Measurements from ENCODE around the gene CLDN14. TPM values are rescaled to one million over a fixed set of nuclear protein-coding genes. Genes with fewer than 3 reads are reported as not detected.

The CLDN14 gene
- total and polyA plus RNA-seq, 2 experiments from 2014 or later, result 0.53 to 2.2 TPM

DNA sequence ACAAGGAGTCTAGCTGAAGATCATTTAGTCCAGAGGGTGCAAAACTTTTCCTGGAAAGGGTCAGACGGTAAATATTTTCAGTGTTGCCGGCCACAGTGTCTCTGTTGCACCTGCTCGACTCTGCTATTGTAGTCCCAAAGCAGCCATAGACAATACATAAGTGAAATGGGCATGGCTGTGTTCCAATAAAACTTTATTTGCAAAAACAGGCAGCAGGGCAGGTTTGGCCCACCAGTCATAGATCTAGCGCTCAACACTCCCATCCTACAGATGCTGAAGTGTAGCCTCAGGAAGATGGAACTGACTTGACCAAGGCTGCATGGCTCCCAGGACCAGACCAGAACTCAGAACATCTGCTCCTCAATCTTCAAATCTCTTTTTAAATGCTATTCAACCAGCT, 46.2 kb upstream of the CLDN14 start:
- H3K9me2 ChIP-seq (replicated peaks; ENCODE audit: insufficient read depth), result no peaks in the 10 kb centered on the region
- 91% methylated on average over 4 of the region's 4 CpGs for WGBS (ENCODE audit: low lambda C conversion rate, missing lambda C conversion rate)
- H3K36me3 ChIP-seq (replicated peaks; ENCODE audit: insufficient read depth, low read depth), result no peaks in the 10 kb centered on the region
- DNase-seq (ENCODE audit: low spot score), result no peak
- no peak overlapping the region for H3K27ac ChIP-seq
- H3K27me3 ChIP-seq, result peaks cover 11% of the 10 kb centered on the region
- H3K4me3 ChIP-seq, result no peak overlapping the region
- no peaks in the 10 kb centered on the region for H4K20me1 ChIP-seq (ENCODE audit: insufficient read depth, poor library complexity, severe bottlenecking)
- H3K79me2 ChIP-seq, result no peaks in the 10 kb centered on the region
- H3K9me3 ChIP-seq (ENCODE audit: low read depth), result no peaks in the 10 kb centered on the region
- H3K4me2 ChIP-seq, result no peak overlapping the region
- TF ChIP-seq EZH2phosphoT487 (IDR thresholded peaks at IDR 0.05; ENCODE audit: low read depth, severe bottlenecking, unreplicated experiment) (no peak), EZH2 (IDR thresholded peaks at IDR 0.05; ENCODE audit: borderline replicate concordance) (no peak)
- TF ChIP-seq, protein P1, sequence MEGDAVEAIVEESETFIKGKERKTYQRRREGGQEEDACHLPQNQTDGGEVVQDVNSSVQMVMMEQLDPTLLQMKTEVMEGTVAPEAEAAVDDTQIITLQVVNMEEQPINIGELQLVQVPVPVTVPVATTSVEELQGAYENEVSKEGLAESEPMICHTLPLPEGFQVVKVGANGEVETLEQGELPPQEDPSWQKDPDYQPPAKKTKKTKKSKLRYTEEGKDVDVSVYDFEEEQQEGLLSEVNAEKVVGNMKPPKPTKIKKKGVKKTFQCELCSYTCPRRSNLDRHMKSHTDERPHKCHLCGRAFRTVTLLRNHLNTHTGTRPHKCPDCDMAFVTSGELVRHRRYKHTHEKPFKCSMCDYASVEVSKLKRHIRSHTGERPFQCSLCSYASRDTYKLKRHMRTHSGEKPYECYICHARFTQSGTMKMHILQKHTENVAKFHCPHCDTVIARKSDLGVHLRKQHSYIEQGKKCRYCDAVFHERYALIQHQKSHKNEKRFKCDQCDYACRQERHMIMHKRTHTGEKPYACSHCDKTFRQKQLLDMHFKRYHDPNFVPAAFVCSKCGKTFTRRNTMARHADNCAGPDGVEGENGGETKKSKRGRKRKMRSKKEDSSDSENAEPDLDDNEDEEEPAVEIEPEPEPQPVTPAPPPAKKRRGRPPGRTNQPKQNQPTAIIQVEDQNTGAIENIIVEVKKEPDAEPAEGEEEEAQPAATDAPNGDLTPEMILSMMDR (IDR thresholded peaks at IDR 0.05; ENCODE audit: poor library complexity), result no peak
- no peaks in the 10 kb centered on the region for H3K4me1 ChIP-seq (ENCODE audit: insufficient read depth)
- no peak overlapping the region for H2AFZ ChIP-seq

DNA sequence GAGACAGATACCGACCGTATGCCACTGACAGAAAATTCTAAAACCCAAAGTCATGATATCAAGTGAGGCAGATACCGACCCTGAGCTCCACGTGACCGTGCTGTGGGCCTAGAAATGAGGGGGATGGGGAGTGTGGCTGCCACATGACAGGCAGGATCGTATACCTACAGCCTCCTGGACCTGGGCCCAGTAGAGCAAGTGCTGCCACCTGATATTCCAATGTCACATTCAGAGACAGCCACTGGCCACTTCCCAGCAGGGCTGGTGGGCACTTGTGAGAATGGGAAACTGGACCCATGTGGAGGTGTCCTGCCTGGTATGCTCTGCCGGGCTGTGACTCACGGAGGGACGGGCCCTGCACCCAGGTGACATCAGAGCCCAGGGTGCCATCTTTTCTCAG, 44.6 kb upstream of the CLDN14 start:
- Histone ChIP-seq H3K9me2 (replicated peaks; ENCODE audit: insufficient read depth) (no peaks in the 10 kb centered on the region), H3K9me3 (ENCODE audit: low read depth) (no peaks in the 10 kb centered on the region), H3K36me3 (replicated peaks; ENCODE audit: insufficient read depth, low read depth) (no peaks in the 10 kb centered on the region), H2AFZ (no peak overlapping the region), H4K20me1 (ENCODE audit: insufficient read depth, poor library complexity, severe bottlenecking) (no peaks in the 10 kb centered on the region), H3K27me3 (peaks cover 9% of the 10 kb centered on the region), H3K4me1 (ENCODE audit: insufficient read depth) (no peaks in the 10 kb centered on the region), H3K79me2 (no peaks in the 10 kb centered on the region), H3K27ac (no peak overlapping the region), H3K4me2 (no peak overlapping the region), H3K4me3 (no peak overlapping the region)
- WGBS (ENCODE audit: low lambda C conversion rate, missing lambda C conversion rate), result 94% methylated on average over 9 of the region's 9 CpGs
- DNase-seq (ENCODE audit: low spot score), result no peak
- TF ChIP-seq EZH2 (IDR thresholded peaks at IDR 0.05; ENCODE audit: borderline replicate concordance) (no peak), EZH2phosphoT487 (IDR thresholded peaks at IDR 0.05; ENCODE audit: low read depth, severe bottlenecking, unreplicated experiment) (no peak)
- TF ChIP-seq, protein P1 (IDR thresholded peaks at IDR 0.05; ENCODE audit: poor library complexity), result no peak

DNA sequence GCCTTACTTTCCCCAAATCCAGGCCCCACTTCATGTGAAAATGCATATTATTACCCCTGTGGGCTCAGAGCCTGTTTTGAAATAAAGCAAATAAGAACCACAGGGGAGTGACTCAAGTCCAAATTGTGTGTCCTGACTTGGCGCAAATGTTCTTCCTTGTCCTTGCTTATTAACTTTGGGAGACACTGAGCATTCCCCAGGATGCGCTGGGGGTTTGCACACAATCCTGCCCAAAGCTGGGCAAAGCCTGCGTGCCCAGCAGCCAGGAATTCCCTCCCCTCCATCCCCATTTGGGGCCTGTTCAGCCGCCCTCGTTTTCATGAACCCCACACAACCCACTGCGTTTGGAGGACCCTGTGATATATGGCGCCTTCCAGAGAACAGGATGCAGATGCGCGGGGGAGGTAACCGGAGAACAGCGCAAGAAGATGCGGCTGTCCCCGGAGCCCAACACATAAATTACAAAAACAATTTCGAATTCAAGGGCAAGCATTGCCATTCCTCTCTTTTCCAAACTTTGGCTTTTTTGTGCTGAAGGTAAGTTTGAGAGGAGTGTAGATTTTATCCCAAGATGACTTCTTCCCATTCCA, 42.4 kb upstream of the CLDN14 start:
- H3K27me3 ChIP-seq, result peaks cover under 1% of the 10 kb centered on the region
- no peaks in the 10 kb centered on the region for H3K9me2 ChIP-seq (replicated peaks; ENCODE audit: insufficient read depth)
- H3K4me3 ChIP-seq, result no peak overlapping the region
- no peaks in the 10 kb centered on the region for H4K20me1 ChIP-seq (ENCODE audit: insufficient read depth, poor library complexity, severe bottlenecking)
- no peak overlapping the region for H3K4me2 ChIP-seq
- WGBS (ENCODE audit: low lambda C conversion rate, missing lambda C conversion rate), result 90% methylated on average over 14 of the region's 14 CpGs
- H2AFZ ChIP-seq, result no peak overlapping the region
- TF ChIP-seq EZH2 (IDR thresholded peaks at IDR 0.05; ENCODE audit: borderline replicate concordance) (no peak), EZH2phosphoT487 (IDR thresholded peaks at IDR 0.05; ENCODE audit: low read depth, severe bottlenecking, unreplicated experiment) (no peak)
- TF ChIP-seq, protein P1 (IDR thresholded peaks at IDR 0.05; ENCODE audit: poor library complexity), result no peak
- H3K27ac ChIP-seq, result no peak overlapping the region
- no peaks in the 10 kb centered on the region for H3K36me3 ChIP-seq (replicated peaks; ENCODE audit: insufficient read depth, low read depth)
- DNase-seq (ENCODE audit: low spot score), result no peak
- H3K79me2 ChIP-seq, result no peaks in the 10 kb centered on the region
- no peaks in the 10 kb centered on the region for H3K4me1 ChIP-seq (ENCODE audit: insufficient read depth)
- H3K9me3 ChIP-seq (ENCODE audit: low read depth), result no peaks in the 10 kb centered on the region
